ENCODE results near the gene BEX4.
"Not testable (repeated sequence)": the region's sequence is repeated elsewhere in the genome, so short reads cannot be mapped to it uniquely, and the experiment has no call there.

Gene BEX4

DNA sequence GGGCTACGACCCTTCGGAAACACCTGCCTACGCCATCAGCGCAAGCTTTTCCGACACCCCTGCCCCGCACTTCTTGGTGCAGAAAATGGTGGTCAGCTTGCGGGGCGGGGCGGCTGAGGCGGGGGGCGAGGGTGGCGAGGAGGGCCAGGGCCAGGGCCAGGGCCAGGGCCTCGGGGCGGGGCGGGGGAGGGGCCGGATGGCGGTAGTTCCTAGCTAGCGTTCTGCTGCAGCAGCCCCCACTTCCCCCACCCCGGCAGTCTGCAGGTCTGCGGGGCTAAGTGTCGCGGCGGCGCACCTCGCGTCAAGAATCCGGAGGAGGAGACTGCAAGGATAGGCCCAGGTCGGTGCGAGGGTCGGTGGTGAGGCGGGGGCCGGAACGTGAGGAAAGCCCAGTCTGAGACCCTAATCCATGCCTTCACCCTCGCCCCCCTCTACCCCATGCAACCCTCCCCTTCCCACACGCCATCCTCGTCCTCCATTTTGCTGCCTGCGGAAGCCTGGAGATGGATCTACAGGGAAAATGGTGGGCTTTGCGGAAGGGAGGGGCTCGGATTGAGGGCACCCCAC, 600 bp downstream of the BEX4 start:
- Mint-ChIP-seq H3K9me3 (no peaks in the 10 kb centered on the region), H3K36me3 (ENCODE audit: low read depth) (peaks cover 10% of the 10 kb centered on the region), H3K27me3 (no peaks in the 10 kb centered on the region), H3K4me3 (peak overlapping the region; percentile 75), H3K4me1 (peaks cover 27% of the 10 kb centered on the region), H3K27ac (peak overlapping the region; percentile 54)
- DNase-seq (peak; percentile 19), ATAC-seq (peak; percentile 27)

DNA sequence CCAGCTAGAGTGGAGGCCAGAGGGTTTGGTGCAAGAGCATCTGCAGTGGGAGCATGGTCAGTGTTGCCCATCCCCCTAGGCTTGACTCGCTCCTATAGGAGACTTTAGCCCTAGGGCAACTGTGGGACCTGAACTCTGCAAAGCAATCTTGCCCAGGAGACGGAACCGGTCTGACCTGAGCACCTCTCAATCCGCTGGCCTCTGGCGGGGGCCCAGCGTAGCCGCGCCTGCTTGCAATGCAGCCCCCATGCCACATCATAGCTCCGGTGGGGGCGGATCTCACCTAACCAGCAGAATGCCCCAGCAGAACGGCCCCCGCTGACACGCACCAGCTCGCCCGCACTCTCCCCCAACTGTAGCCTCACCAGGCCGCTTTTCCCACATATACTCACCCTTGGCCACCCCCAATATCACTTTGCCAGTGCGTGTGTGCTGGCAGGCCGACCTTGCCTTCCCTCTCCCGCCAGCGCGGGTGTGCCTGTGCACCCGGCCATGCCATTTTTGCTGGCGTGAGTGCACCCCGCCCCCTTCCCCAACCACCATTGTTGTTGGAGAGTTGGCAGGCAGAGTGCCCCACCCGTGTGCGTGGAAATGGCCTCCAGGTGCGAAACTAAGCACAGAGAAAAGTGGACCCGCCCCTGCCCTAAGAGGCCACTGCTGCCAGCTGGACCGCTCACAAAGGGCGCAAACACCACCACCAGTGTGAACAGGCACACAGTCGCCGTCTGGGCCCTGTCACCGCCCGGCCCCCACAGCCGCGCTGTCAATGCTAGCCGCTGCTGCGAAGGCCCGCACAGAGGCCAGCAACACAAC, 5.8 kb downstream of the BEX4 start:
- no peak overlapping the region for H3K4me3 Mint-ChIP-seq
- H3K9me3 Mint-ChIP-seq: no peaks in the 10 kb centered on the region
- H3K36me3 Mint-ChIP-seq (ENCODE audit: low read depth): peaks cover 10% of the 10 kb centered on the region
- H3K27ac Mint-ChIP-seq: no peak overlapping the region
- DNase-seq (no peak), ATAC-seq (no peak)
- H3K27me3 Mint-ChIP-seq: peaks cover 20% of the 10 kb centered on the region
- peaks cover 23% of the 10 kb centered on the region for H3K4me1 Mint-ChIP-seq

DNA sequence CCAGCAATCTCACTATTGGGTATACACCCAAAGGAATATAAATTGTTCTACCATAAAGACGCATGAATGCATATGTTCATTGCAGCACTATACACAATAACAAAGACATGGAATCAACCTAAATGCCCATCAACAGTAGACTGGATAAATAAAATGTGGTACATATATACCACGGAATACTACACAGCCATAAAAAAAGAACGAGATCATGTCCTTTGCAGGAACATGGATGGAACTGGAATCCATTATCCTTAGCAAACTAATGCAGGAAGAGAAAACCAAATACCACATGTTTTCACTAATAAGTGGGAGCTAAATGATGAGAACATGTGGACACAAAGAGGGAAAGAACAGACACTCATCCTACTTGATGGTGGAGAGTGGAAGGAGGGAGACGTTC, 11.0 kb downstream of the BEX4 start:
- H3K9me3 Mint-ChIP-seq; ATAC-seq; H3K4me1 Mint-ChIP-seq; H3K36me3 Mint-ChIP-seq (ENCODE audit: low read depth); H3K4me3 Mint-ChIP-seq; DNase-seq; H3K27ac Mint-ChIP-seq: not testable (repeated sequence)
- H3K27me3 Mint-ChIP-seq: peaks cover 24% of the 10 kb centered on the region

DNA sequence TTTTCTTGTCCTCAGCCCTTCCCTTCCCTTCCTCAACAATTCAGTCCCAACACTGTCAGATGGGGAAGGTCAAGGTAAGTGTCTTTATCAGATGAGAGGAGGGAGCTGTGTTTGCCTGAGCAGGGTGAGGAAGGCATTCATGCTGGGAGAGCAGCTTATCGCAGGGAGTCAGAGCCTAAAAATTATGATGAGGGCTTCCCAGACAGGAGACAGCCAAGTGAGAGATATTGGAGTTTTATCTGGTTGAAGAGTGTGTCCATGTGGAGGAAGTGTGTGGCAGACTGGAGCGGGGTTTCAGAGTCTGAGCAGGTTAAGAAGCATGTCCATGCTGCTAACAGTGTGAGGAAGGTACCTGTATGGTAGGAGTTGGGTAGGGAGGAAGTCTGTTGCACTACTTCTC, 18.4 kb downstream of the BEX4 start:
- Mint-ChIP-seq H3K36me3 (ENCODE audit: low read depth) (no peaks in the 10 kb centered on the region), H3K4me3 (no peak overlapping the region), H3K27me3 (no peaks in the 10 kb centered on the region), H3K27ac (no peak overlapping the region), H3K4me1 (no peaks in the 10 kb centered on the region), H3K9me3 (no peaks in the 10 kb centered on the region)
- DNase-seq: no peak
- no peak for ATAC-seq

DNA sequence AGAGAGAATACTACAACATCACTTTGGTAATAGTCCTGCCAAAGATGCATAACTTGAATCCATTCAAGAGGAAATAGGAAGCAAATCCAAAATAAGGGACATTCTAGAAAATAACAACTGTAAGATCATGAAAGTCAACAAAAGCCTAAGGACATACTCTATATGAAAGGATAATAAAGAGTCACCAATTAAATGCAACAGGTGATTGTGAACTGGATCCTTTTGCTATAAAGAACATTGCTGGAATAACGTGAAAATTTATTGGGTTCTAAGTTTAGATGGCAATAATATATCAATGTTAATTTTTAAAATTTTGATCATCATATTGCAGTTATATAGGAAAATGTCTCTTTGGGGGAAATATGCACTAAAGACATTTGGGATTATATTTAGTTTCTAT, 20.0 kb downstream of the BEX4 start:
- no peak overlapping the region for H3K4me3 Mint-ChIP-seq
- no peak for ATAC-seq
- no peaks in the 10 kb centered on the region for H3K4me1 Mint-ChIP-seq
- H3K9me3 Mint-ChIP-seq: no peaks in the 10 kb centered on the region
- H3K27ac Mint-ChIP-seq: no peak overlapping the region
- H3K27me3 Mint-ChIP-seq: no peaks in the 10 kb centered on the region
- DNase-seq: no peak
- H3K36me3 Mint-ChIP-seq (ENCODE audit: low read depth): no peaks in the 10 kb centered on the region

DNA sequence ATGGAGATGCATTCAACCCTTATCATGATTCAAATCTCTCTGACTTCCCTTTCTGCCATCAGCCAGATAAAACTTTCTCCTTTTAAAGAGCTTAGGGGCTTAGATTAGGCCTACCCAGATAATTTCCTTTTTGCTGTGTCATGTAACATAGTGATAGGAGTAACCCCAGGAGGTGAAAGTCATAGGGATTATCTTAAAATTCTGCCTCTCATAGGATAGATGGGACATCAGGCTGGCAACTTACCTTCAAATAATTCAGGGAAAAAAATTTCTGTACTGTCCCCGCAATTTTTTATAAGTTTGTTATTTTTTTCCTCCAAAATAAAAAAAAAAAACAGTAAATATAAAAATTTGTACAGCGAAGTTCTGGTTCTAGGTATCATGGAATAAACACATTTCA, 20.7 kb downstream of the BEX4 start:
- not testable (repeated sequence) for ATAC-seq; H3K4me1 Mint-ChIP-seq; H3K4me3 Mint-ChIP-seq; H3K36me3 Mint-ChIP-seq (ENCODE audit: low read depth); DNase-seq; H3K27me3 Mint-ChIP-seq; H3K27ac Mint-ChIP-seq; H3K9me3 Mint-ChIP-seq

DNA sequence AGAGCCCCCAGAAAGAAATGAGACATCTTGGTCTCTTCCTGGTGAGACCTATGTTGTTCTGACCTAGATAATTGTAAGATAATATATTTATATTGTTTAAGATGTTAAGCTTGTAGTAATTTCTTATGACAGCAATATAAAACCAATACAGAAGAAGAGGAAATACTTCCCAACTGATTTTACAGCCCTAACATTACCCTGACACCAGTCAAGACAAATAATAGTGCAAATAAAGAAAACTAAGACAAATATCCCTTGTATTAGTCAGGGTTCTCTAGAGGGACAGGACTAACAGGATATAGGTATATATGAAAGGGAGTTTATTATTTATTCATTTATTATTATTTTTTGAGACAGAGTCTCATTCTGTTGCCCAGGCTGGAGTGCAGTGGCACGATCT, 21.4 kb downstream of the BEX4 start:
- no peaks in the 10 kb centered on the region for H3K9me3 Mint-ChIP-seq
- ATAC-seq (no peak), DNase-seq (no peak)
- no peaks in the 10 kb centered on the region for H3K36me3 Mint-ChIP-seq (ENCODE audit: low read depth)
- H3K27ac Mint-ChIP-seq: no peak overlapping the region
- no peak overlapping the region for H3K4me3 Mint-ChIP-seq
- no peaks in the 10 kb centered on the region for H3K27me3 Mint-ChIP-seq
- no peaks in the 10 kb centered on the region for H3K4me1 Mint-ChIP-seq

DNA sequence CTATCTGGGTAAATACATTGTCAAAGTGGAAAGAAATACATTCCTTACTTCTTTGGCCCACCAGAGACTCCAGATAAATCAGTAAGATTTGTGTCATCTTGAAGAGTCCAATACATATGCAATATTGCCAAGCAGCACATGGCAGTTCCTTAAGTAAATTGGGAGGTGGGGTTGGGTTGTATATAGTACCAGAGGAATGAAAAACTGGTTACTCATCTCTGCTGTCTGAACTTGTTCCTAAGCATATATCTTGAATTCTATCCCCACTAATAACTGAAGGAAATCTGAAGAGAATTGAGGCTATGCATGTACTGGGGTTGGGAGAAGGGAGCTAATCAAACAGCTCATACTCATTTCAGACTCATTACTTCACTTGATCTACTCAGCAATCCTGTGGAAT, 25.2 kb downstream of the BEX4 start:
- Mint-ChIP-seq H3K36me3 (ENCODE audit: low read depth) (no peaks in the 10 kb centered on the region), H3K27ac (no peak overlapping the region), H3K4me1 (no peaks in the 10 kb centered on the region), H3K4me3 (no peak overlapping the region), H3K27me3 (no peaks in the 10 kb centered on the region), H3K9me3 (no peaks in the 10 kb centered on the region)
- ATAC-seq (no peak), DNase-seq (no peak)

DNA sequence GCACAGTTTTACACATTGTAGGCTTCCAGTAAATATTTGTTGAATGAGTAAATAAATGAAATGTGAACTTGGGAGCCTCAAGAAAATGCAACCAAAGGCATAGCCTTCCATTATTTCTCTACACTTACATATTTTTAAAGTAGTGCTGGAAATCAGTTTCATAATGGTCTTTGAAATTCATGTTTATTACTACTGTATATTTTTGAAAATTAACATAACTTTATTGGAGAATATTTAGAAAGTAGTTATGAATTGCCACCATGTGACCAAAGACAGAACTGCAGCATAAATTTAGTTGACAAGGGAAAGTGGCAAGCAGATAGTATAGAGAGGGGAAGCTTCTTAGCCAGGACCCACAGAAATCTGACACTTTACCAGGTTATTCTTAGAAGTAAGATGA, 33.6 kb downstream of the BEX4 start:
- DNase-seq (no peak), ATAC-seq (no peak)
- Mint-ChIP-seq H3K4me3 (no peak overlapping the region), H3K27me3 (no peaks in the 10 kb centered on the region), H3K9me3 (no peaks in the 10 kb centered on the region), H3K27ac (no peak overlapping the region), H3K36me3 (ENCODE audit: low read depth) (peaks cover 6% of the 10 kb centered on the region), H3K4me1 (peaks cover 6% of the 10 kb centered on the region)

DNA sequence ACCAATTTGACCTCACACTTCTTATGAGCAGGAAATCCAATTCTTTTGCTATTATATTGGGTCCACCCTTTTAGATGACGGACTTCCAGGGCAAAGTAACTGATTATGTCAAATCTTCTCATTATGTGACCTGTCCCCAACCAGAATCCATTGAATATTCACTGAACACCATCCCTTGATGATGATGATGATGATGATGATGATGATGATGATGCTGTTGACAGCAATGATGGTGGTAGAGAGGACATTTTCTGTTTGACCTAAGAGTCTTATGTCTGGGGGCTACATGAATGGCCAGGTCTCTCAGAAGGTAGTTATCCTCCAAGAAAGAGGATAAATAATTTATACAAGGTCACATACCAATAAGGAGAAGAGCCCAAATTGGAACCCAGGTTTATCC, 34.9 kb downstream of the BEX4 start:
- H3K27ac Mint-ChIP-seq: no peak overlapping the region
- no peaks in the 10 kb centered on the region for H3K9me3 Mint-ChIP-seq

DNA sequence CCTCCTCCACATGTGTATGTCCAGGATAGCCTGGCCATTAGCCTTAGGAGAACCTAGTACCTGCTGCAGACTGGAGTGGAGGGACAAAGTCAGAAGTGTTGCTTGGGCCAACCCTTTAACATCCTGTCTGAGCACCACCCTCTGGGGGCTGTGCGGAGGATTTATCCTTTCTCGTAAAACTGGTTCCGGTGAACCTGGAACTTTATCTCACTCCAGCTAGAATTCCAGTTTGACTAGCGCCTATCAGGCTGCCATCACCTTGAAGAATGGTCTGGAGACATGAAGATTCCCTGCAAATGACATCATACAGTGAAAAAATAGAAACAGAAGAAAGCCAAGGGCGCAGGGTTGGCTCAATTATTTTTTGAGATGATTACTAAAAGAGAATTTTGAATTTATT, 36.1 kb downstream of the BEX4 start:
- Mint-ChIP-seq H3K27me3 (no peaks in the 10 kb centered on the region), H3K4me3 (no peak overlapping the region), H3K4me1 (peaks cover 17% of the 10 kb centered on the region), H3K36me3 (ENCODE audit: low read depth) (peaks cover 9% of the 10 kb centered on the region), H3K9me3 (no peaks in the 10 kb centered on the region), H3K27ac (no peak overlapping the region)
- ATAC-seq (no peak), DNase-seq (no peak)

More for the DNA sequence above, 34.9 kb downstream of the BEX4 start:
- Mint-ChIP-seq H3K27me3 (no peaks in the 10 kb centered on the region), H3K4me1 (peaks cover 11% of the 10 kb centered on the region), H3K36me3 (ENCODE audit: low read depth) (peaks cover 9% of the 10 kb centered on the region), H3K4me3 (no peak overlapping the region)
- no peak for DNase-seq
- no peak for ATAC-seq

DNA sequence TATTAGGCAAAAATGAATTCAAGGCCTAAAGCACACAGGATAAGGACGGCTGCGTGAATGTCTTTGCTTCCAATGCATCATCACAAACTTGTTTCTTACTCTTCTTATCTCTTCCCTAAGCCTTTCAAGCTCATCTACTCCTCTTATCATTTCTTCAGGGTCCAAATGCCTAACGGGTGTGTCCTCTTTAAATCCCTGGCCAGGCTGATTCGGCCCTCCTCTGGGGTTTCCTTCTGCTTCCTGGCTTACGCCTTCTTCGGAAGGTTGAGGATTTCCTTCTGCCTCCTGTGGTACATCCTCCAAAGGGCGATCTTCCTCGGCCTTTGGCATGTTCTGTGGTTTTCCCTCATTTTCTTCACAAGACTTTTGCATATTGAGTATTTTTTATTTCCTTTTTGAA, 38.7 kb downstream of the BEX4 start:
- Mint-ChIP-seq H3K4me1 (peaks cover 17% of the 10 kb centered on the region), H3K4me3 (peak overlapping the region; percentile 95), H3K36me3 (ENCODE audit: low read depth) (peaks cover 9% of the 10 kb centered on the region), H3K9me3 (no peaks in the 10 kb centered on the region), H3K27ac (peak overlapping the region; percentile 93), H3K27me3 (no peaks in the 10 kb centered on the region)
- no peak for DNase-seq
- ATAC-seq: no peak

DNA sequence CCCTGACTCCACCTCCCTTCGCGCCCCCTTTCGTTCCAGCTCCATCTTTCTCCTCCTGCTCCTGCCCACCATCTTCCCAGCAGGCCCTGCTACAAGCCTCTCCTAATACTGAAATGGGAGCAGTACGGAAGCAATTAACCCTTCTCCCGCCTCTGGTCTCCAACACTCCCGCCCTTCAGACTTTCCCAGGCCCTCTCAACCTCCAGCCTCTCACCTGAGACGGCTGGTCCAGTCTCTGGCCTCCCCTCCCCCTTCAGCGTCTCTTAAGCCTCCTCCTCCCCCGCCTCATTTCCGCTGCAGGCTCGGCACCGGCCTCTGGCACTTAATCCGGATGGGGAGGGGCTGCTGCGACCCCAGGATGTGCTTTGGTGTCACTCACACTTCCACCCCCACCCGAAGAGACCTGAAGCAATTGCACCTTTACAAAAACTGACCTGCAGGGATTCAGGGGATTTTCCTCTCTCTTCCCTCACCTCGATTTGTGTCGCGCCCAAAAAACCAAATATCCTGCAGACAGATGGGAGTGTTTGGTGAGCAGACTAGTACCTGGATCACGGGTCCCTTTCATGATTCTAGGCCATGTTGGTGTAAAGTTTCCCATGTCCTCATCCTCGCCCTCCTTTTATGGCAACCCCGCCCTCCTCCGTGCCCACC, 39.4 kb downstream of the BEX4 start:
- ATAC-seq (peak; percentile 51), DNase-seq (peak; percentile 47)
- peak overlapping the region; percentile 93 for H3K27ac Mint-ChIP-seq
- H3K9me3 Mint-ChIP-seq: no peaks in the 10 kb centered on the region
- H3K4me3 Mint-ChIP-seq: peak overlapping the region; percentile 95
- no peaks in the 10 kb centered on the region for H3K27me3 Mint-ChIP-seq
- peaks cover 9% of the 10 kb centered on the region for H3K36me3 Mint-ChIP-seq (ENCODE audit: low read depth)
- H3K4me1 Mint-ChIP-seq: peaks cover 17% of the 10 kb centered on the region

DNA sequence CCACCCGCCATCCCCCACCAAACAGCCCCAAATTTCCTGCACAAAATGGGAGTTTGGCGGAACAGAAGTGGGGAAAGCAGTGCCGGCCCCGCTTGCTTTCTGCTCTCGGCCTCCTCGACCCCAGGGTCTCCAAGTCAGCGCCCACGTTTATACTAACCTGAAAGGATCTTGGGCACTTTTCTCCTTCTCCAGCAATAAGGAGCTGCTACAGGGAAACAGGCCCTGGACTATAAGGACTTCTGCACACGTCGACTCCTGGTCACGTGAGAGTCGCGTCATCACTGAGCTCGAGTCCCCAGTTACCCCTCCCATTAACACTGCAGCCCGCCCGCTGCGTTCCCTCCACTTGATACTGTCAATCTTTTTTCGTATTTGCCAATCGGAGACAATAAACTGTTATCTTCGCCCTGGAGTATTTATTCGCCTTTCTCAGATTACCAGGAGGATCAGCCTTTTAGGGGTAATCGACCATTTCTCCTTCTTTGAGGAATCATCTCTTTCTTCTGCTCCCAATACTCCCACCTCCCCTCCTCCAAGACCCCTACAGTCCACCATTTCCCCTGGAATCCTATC, 40.1 kb downstream of the BEX4 start, which contains the start of gene TCEAL8:
TCEAL8 (minus strand) TSS at position 235 of the 573 bp plus-strand sequence. CDS start 1,176 bp downstream, outside the sequence.
- DNase-seq (peak; percentile 63), ATAC-seq (peak; percentile 84)
- Mint-ChIP-seq H3K9me3 (no peaks in the 10 kb centered on the region), H3K4me1 (peaks cover 17% of the 10 kb centered on the region), H3K27ac (peak within 1 kb of the TSS; percentile 93), H3K4me3 (peak within 1 kb of the TSS; percentile 95), H3K36me3 (ENCODE audit: low read depth) (peaks cover 9% of the 10 kb centered on the region), H3K27me3 (no peaks in the 10 kb centered on the region)

DNA sequence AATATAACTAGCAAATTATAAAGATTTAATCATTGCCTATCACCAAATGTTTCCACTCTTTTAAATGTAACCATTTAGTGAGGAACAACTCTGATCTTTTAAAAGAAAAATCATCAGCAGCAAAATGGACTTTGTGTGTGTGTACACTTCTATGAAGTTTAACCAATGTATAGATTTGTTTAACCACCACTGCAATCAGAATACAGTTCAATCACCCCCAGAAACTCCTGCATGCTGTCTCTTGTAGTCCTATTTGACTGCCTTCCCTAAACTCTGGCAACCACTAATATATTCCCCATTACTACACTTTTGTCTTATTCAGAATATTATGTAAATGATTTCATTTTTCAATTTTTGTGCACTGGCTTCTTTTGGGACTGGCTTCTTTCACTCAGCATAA, 41.7 kb downstream of the BEX4 start:
- Mint-ChIP-seq H3K9me3 (no peaks in the 10 kb centered on the region), H3K27me3 (no peaks in the 10 kb centered on the region), H3K4me3 (no peak overlapping the region), H3K27ac (no peak overlapping the region), H3K4me1 (peaks cover 17% of the 10 kb centered on the region), H3K36me3 (ENCODE audit: low read depth) (peaks cover 9% of the 10 kb centered on the region)
- DNase-seq: no peak
- no peak for ATAC-seq

Measured in activated naive CD8-positive, alpha-beta T cell treated with anti-CD3 and anti-CD28 coated beads, Interleukin-2, amount 50 U/mL, for 24 hours (primary cell).